ENCODE measurements around the gene NOS1AP.
"Not testable (repeated sequence)": the region's sequence is repeated elsewhere in the genome, so short reads cannot be mapped to it uniquely, and the experiment has no call there.

The NOS1AP gene

DNA sequence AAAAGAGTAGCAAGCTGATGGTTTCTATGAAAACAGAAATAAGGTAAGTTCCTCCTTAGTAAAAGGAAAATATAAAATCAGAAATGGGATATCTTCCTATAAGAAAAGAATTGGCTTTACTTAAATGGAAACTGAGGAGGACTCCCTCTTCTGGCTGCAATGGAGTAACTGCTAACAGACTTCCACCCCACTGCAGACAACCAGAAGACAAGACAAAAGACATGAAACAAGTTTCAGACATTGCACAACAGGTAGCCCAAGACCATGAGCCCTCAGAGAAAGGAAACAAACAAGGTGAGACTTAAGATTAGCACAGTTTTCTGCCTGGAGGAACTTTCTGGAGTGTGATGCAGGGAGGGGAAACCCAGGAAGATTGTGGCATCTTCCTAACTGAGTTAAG lies 28.8 kb upstream of the NOS1AP start:
- no peak for ATAC-seq
- Mint-ChIP-seq H3K4me3 (no peak overlapping the region), H3K9me3 (no peaks in the 10 kb centered on the region), H3K4me1 (no peaks in the 10 kb centered on the region), H3K27me3 (no peaks in the 10 kb centered on the region), H3K27ac (no peak overlapping the region)
- no peak for DNase-seq

DNA sequence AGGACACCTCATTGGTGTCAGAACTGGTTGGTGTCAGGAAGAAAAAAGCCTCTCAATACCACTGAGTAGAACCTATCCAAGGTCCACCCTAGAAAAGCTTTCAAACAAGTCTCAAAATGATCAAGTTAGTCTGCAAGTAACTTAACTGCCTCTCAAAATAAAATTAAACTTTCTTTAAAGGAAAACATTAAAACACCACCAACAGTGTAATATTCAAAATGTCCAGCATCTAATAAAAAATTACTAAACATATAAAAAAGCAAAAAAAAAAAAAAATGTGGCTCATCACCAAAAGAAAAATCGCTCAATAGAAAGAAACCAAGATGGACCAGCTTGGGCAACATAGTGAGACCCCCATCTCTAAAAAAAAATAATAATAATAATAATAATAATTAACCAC lies 27.1 kb upstream of the NOS1AP start:
- Mint-ChIP-seq H3K4me3 (no peak overlapping the region), H3K27me3 (no peaks in the 10 kb centered on the region), H3K27ac (no peak overlapping the region), H3K9me3 (no peaks in the 10 kb centered on the region), H3K4me1 (no peaks in the 10 kb centered on the region)
- no peak for DNase-seq
- no peak for ATAC-seq

DNA sequence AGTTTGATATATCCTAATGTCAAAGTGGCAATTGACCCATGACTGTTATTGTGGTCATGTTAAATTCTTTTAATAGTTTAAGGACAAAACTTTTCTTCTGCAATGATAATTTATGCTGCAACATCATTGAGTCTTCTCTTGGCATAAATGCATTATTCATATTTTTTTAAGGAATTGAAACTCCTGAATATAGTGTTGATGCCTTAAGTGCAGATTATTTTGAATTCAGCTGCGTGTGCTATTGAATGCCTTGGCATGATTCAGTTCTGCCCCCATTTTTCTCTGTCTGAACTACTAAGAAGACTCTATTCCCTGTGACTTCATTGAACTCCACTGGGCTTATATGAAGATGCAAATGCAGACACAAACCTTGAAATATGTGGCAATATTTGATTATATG lies 22.6 kb upstream of the NOS1AP start:
- H3K4me1 Mint-ChIP-seq = no peaks in the 10 kb centered on the region
- peaks cover 8% of the 10 kb centered on the region for H3K27me3 Mint-ChIP-seq
- H3K9me3 Mint-ChIP-seq = no peaks in the 10 kb centered on the region
- no peak for DNase-seq
- H3K4me3 Mint-ChIP-seq = no peak overlapping the region
- ATAC-seq = no peak
- no peak overlapping the region for H3K27ac Mint-ChIP-seq

DNA sequence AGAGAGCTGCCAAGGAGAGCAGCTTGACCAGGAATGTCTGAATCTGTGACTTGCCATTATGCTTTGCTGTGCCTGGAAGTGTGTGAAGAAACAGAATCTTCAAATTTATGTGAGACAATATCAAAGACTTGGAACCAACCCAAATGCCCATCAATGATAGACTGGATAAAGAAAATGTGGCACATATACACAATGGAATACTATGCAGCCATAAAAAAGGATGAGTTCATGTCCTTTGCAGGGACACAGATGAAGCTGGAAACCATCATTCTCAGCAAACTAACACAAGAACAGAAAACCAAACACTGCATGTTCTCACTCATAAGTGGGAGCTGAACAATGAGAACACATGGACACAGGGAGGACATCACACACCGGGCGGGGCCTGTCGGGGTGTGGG lies 15.5 kb upstream of the NOS1AP start:
- H3K4me1 Mint-ChIP-seq, DNase-seq, H3K27ac Mint-ChIP-seq, ATAC-seq, H3K4me3 Mint-ChIP-seq, H3K9me3 Mint-ChIP-seq: not testable (repeated sequence)
- H3K27me3 Mint-ChIP-seq = peaks cover 15% of the 10 kb centered on the region

DNA sequence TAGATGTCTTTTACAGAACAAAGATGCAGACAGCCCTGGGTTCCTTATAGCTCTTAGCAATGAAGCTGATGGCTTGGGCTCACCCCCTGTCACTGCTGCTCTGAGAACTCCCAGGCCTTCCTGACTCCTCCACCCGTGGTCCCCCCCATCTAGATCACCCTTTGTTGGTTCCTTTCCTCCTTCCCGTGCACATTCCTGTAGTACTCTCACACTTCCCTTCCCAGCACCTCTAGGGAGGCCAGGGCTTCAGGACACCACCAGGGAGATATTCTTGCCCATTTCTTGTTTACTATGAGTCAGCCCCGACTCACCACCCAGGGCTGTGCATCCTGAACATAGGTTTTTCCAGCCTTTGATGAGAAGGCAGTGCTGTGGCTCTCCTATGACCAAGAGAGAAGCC lies 14.4 kb upstream of the NOS1AP start:
- no peak overlapping the region for H3K4me3 Mint-ChIP-seq
- H3K4me1 Mint-ChIP-seq = no peaks in the 10 kb centered on the region
- H3K9me3 Mint-ChIP-seq = no peaks in the 10 kb centered on the region
- H3K27ac Mint-ChIP-seq = no peak overlapping the region
- peaks cover 9% of the 10 kb centered on the region for H3K27me3 Mint-ChIP-seq
- DNase-seq (no peak), ATAC-seq (no peak)

DNA sequence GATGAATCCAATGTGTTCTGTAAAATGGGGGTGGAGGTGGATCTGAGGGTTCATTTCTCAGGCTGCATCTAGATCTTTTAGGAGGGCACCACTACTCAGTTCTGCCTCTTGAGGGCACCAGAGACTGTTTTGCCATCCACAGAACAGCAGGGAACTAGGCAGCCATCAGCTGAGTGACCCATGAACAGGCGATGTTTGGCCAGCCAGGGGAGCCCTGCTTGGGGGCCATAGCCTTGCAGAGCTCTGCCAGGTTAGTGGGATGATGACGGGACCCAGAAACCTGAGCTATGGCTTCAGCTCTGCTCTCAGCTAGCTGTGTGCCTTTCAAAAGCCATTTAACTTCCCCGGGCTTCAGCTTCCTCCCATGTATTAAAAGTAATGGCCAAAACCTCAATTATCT lies 13.4 kb upstream of the NOS1AP start:
- H3K9me3 Mint-ChIP-seq = no peaks in the 10 kb centered on the region
- ATAC-seq (peak; percentile 90), DNase-seq (peak; percentile 38 to 45)
- no peaks in the 10 kb centered on the region for H3K4me1 Mint-ChIP-seq
- peaks cover 7% of the 10 kb centered on the region for H3K27me3 Mint-ChIP-seq
- no peak overlapping the region for H3K27ac Mint-ChIP-seq
- H3K4me3 Mint-ChIP-seq = no peak overlapping the region

DNA sequence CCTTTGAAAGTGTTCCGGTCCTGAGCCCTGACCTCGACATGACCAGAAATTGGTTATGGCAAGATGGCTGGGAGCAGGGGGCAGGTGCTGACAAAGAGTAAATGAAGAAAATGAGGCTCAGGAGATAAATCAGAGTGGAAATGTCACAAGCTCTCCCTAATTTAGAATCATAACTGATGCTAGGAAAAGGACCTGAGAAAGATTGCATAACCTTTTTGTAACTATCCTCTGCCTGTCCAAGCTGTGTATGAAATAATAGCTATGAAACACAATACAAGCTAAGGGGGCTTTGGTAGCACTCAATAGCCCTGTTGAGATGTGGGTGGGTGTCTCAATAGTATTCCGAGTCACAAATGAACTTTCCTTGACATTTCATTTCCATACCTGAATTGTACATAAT lies 12.9 kb upstream of the NOS1AP start:
- DNase-seq = no peak
- Mint-ChIP-seq H3K27ac (no peak overlapping the region), H3K9me3 (no peaks in the 10 kb centered on the region), H3K4me1 (no peaks in the 10 kb centered on the region), H3K4me3 (no peak overlapping the region), H3K27me3 (peaks cover 9% of the 10 kb centered on the region)
- no peak for ATAC-seq

DNA sequence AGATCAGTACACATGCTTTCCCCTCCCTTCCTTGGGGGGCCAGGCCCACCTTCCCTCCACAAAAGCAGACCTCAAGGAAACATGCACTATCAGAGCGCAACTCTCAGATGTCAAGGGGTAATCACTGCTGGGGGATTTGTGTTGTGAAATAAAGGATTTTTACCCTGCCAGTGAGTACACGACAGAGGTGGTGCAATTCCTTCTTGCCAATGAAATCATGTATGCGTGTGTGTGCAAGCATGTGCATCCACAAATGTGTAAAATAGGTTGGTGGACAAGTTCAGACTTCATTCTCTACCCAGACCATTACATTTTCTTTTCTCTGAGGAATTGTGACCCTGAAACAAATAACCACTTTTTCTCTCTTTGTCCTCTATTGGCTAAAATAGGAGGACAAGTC lies 9.8 kb upstream of the NOS1AP start:
- H3K4me3 Mint-ChIP-seq = no peak overlapping the region
- peaks cover 32% of the 10 kb centered on the region for H3K27me3 Mint-ChIP-seq
- no peak for DNase-seq
- H3K4me1 Mint-ChIP-seq = no peaks in the 10 kb centered on the region
- peak overlapping the region in 1 of 2 donors; percentile 59 for H3K27ac Mint-ChIP-seq
- ATAC-seq = no peak
- no peaks in the 10 kb centered on the region for H3K9me3 Mint-ChIP-seq

DNA sequence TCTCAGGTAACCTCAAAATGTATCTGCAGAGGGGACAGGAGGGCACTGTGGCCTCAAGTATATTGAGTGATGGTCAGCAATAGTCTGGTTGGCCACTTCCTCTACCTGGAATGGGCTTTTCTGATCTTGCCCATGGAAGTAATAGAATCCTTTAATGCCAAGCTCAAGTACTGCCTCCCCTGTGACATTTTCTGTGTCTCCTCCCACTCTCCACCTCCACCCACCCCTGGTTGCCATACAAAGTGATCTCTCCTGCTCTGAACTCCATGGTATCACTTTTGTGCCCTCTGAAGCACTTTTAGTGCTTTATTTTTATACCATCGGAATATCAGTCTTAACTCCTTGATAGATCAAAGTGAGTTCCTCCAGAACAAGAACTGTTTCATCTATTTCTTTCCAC lies 9.2 kb upstream of the NOS1AP start:
- DNase-seq = no peak
- Mint-ChIP-seq H3K9me3 (no peaks in the 10 kb centered on the region), H3K27ac (peak overlapping the region in 1 of 2 donors; percentile 59), H3K4me3 (no peak overlapping the region), H3K27me3 (peaks cover 38% of the 10 kb centered on the region), H3K4me1 (no peaks in the 10 kb centered on the region)
- no peak for ATAC-seq

DNA sequence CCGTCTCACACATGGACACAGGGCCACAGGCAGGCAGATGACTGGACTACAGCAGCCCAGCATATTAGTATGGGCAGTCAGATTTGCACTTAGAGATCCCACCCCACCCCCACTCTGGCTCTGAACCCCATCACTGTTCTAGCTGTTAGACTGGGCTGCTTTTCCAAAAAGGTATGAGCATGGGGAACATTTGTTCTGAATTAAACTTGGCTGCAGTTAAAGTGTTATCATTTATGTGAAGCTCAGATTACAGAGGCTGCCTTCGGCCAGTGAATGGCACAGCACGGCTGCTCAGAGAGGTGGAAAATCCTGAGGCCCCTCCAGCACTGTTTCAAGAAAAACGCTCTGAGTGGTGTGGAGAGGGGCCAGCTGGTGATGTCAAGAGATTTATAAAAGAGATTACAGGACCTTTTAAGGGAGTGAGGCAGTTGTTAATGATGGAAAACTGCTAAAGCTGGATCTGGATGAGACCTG lies 6.9 kb upstream of the NOS1AP start:
- no peak overlapping the region for H3K27ac Mint-ChIP-seq
- no peaks in the 10 kb centered on the region for H3K4me1 Mint-ChIP-seq
- H3K4me3 Mint-ChIP-seq = no peak overlapping the region
- H3K9me3 Mint-ChIP-seq = no peaks in the 10 kb centered on the region
- ATAC-seq (no peak), DNase-seq (no peak)
- peaks cover 44% of the 10 kb centered on the region for H3K27me3 Mint-ChIP-seq

DNA sequence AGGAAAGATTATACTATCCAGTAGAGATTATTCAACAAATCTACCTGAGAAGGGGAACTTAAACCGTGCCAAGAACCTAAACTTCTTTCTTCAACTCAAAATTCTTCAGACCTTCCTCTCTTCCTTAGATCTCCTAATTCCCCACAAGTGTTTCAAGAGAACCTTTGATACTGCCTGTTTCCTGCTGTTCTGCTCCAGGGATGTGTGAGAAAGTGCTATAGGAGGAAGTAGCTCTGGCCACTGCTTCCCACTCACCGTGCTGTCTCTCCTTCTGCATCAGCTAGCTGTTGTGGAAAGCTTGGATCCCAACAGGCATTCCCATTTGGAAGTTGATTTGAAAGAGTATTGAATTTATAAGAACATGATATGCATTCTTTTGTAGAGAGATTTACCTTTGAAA lies 4.5 kb upstream of the NOS1AP start:
- DNase-seq (no peak), ATAC-seq (no peak)
- H3K9me3 Mint-ChIP-seq = no peaks in the 10 kb centered on the region
- no peak overlapping the region for H3K27ac Mint-ChIP-seq
- H3K27me3 Mint-ChIP-seq = peaks cover 65% of the 10 kb centered on the region
- H3K4me1 Mint-ChIP-seq = peaks cover 11% of the 10 kb centered on the region
- no peak overlapping the region for H3K4me3 Mint-ChIP-seq

DNA sequence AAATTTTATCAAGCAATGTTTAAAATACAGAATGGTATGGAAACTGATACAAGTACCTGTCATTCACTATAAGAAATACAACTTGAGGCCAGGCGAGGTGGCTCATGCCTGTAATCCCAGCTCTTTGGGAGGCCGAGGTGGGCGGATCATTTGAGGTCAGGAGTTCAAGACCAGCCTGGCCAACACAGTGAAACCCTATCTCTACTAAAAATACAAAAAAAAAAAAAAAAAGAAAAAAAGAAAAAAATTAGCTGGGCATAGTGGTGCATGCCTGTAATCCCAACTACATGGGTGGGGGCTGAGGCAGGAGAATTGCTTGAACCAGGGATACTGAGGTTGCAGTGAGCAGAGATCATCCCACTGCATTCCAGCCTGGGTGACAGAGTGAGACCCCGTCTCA lies 2.7 kb upstream of the NOS1AP start:
- H3K27ac Mint-ChIP-seq, H3K9me3 Mint-ChIP-seq, H3K4me3 Mint-ChIP-seq, ATAC-seq, DNase-seq: not testable (repeated sequence)
- peaks cover 79% of the 10 kb centered on the region for H3K27me3 Mint-ChIP-seq
- H3K4me1 Mint-ChIP-seq = peaks cover 17% of the 10 kb centered on the region

DNA sequence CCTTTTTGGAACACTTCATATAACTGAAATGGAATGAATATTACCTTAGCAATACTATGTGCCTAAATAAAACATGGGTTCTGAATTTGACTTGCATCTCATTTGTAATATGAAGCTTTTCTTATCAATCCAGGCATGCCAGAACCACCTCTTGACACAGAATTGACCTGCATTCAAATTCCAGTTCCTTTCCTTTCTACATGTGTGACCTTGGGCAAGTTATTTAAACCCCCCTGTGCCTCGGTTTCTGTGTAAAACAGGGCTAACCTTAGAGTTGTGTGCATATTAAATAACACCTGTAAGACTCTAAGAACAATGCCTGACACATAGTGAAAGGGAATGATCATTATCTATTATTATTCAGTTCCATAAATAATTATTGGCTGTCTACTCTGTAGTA lies 2.0 kb upstream of the NOS1AP start:
- Mint-ChIP-seq H3K4me1 (peaks cover 17% of the 10 kb centered on the region), H3K9me3 (no peaks in the 10 kb centered on the region), H3K27ac (no peak overlapping the region), H3K27me3 (peaks cover 79% of the 10 kb centered on the region), H3K4me3 (no peak overlapping the region)
- ATAC-seq (no peak), DNase-seq (no peak)

DNA sequence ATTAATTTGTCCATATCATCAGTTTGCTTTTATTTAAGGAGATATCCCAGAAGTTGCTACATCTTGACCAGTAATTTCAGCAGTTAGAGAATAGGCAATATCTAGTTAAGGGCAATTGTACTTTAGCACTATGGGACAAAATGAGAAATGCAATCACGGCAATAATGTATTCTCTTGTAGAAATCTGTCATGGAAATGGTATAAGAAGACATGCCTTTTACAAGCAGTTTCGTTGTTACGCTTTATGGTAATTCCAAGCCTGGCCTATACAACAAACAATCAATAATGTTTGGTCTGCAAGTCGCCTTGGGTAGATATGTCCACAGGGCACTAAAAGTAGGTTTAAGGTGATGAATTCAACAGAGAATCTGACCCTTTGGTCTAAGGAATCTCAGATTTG lies 1.2 kb upstream of the NOS1AP start:
- no peaks in the 10 kb centered on the region for H3K9me3 Mint-ChIP-seq
- H3K27me3 Mint-ChIP-seq = peaks cover 77% of the 10 kb centered on the region
- H3K4me1 Mint-ChIP-seq = peaks cover 17% of the 10 kb centered on the region
- H3K27ac Mint-ChIP-seq = no peak overlapping the region
- no peak for DNase-seq
- ATAC-seq = no peak
- no peak overlapping the region for H3K4me3 Mint-ChIP-seq

DNA sequence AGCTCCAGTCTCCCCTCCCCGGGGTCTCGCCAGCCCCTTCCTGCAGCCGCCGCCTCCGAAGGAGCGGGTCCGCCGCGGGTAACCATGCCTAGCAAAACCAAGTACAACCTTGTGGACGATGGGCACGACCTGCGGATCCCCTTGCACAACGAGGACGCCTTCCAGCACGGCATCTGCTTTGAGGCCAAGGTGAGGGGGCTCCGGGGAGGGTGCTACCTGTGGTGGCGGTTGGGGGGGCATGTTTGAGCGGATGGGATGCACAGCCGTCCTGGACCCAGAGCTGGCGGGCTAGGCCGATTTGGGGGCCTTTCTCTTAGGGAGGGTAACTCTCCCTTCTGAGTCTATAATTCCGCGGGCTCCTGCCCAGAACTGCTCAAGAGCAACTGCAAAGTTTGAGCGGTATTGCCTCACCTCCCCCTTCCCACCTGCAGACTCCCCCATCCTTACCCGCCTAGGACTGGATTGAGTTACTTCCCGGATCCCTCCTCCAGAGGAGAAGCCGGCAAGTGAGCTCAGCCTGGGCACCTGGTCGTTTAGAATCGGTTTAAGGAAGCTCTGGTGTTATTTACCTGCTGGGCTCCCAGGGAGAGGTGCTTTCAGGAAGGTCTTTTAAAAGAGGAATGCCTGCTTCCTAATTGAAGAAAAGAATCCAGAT lies 730 bp downstream of the NOS1AP start:
- peak overlapping the region; percentile 87 to 92 for H3K4me3 Mint-ChIP-seq
- DNase-seq (peak; percentile 15 to 19), ATAC-seq (peak; percentile 32)
- no peaks in the 10 kb centered on the region for H3K9me3 Mint-ChIP-seq
- peak overlapping the region in 1 of 2 donors; percentile 63 for H3K27ac Mint-ChIP-seq
- peaks cover 73% of the 10 kb centered on the region for H3K27me3 Mint-ChIP-seq
- H3K4me1 Mint-ChIP-seq = peaks cover 17% of the 10 kb centered on the region

DNA sequence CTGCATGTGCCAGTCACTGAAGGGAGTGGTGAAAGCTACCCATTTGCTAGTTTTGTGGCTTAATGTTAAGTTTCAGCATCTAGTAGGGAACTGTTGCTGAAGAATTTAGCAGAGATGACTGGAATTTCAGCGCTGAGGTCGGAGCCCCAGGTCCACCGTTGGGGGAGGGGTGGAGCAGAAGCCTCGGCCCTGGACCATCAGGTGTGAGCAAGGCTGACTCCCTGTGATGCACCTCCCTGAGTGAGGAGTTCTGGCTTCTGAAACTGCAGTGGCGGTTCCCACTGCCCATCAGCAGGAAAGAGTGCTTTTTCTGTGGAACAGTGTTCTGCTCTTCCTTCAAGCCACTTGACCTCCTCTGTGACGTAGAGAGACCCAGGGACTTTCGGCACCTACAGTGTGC lies 1.3 kb downstream of the NOS1AP start:
- peaks cover 74% of the 10 kb centered on the region for H3K27me3 Mint-ChIP-seq
- peaks cover 17% of the 10 kb centered on the region for H3K4me1 Mint-ChIP-seq
- peak overlapping the region in 1 of 2 donors; percentile 87 for H3K4me3 Mint-ChIP-seq
- no peak overlapping the region for H3K27ac Mint-ChIP-seq
- no peak for ATAC-seq
- no peak for DNase-seq
- no peaks in the 10 kb centered on the region for H3K9me3 Mint-ChIP-seq

DNA sequence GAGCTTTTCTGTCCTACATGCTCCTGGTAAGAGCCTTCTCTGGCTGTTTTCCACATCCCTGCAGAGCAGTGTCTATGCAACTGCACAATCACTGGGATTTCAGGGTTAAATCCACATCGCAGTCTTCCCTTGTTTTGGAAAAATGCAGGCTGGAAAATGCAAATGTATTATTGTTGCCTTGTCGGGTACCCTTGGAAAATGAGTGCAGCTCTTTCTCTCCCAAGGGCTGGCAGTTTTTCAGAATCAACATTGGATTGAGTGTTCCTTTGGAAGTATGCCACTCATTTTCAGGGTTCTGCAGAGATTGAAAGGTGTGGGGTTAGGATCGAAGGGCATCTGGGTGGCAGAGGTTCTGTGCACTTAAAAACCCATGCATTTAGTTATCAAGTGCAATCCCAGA lies 3.2 kb downstream of the NOS1AP start:
- peaks cover 82% of the 10 kb centered on the region for H3K27me3 Mint-ChIP-seq
- H3K4me1 Mint-ChIP-seq = peaks cover 17% of the 10 kb centered on the region

More for the DNA sequence above, 3.2 kb downstream of the NOS1AP start:
- ATAC-seq (no peak), DNase-seq (no peak)
- no peak overlapping the region for H3K27ac Mint-ChIP-seq
- no peaks in the 10 kb centered on the region for H3K9me3 Mint-ChIP-seq
- H3K4me3 Mint-ChIP-seq = no peak overlapping the region
